Thyroid gland (tissue), 4 donors: ENCODE data around the gene MUC3A. TPM values are rescaled to one million over a fixed set of nuclear protein-coding genes. Genes with fewer than 3 reads are reported as not detected.
"Not testable (repeated sequence)": the region's sequence is repeated elsewhere in the genome, so short reads cannot be mapped to it uniquely, and the experiment has no call there.

ENCODE experiments used
- DNase-seq, 2 donors: peaks; one replicate each; pipeline ENCODE4 v3.0.0-alpha.2; 2019
- H3K27ac ChIP-seq, 3 donors: fragments of 200-600 bp; sonication (generic); 1 replicate in 2 of 3; 2 replicates in 1 of 3; pipeline ENCODE4 v1.5.1; 2016 to 2019; ENCODE audit warnings: mild to moderate bottlenecking in 1 of 3, moderate library complexity in 1 of 3
- H3K27me3 ChIP-seq: fragments of 200-600 bp; sonication (generic); one replicate; pipeline ENCODE4 v1.5.1; 2019
- H3K36me3 ChIP-seq, 2 donors: fragments of 200-600 bp; sonication (generic); one replicate each; pipeline ENCODE4 v1.5.1; 2016 to 2019
- H3K4me1 ChIP-seq, 2 donors: fragments of 200-600 bp; sonication (generic); one replicate each; pipeline ENCODE4 v1.5.1; 2017 to 2019
- H3K4me3 ChIP-seq, 3 donors: fragments of 200-600 bp; sonication (generic); replicated peaks in 1 of 3; 1 replicate in 2 of 3; 2 replicates in 1 of 3; pipeline ENCODE4 v1.5.1; 2016; ENCODE audit warnings: mild to moderate bottlenecking in 1 of 3
- H3K9me3 ChIP-seq: fragments of 200-600 bp; sonication (generic); one replicate; pipeline ENCODE4 v1.5.1; 2017
- POLR2A ChIP-seq, 2 donors: fragments of 450-650 bp; IDR thresholded peaks; one replicate each; pipeline ENCODE4 v1.6.1; 2017; ENCODE audit warnings: antibody characterized with exemption in 2 of 2, mild to moderate bottlenecking in 2 of 2, moderate library complexity in 1 of 2
- WGBS, 2 donors: methylation state at CpG; one replicate each; pipeline ENCODE4 v1.1.5; 2017; 5-methylcytosine and 5-hydroxymethylcytosine counted together
- intact Hi-C: fragments of 100-400 bp; cut with DNase I; formaldehyde crosslinking; loops from one replicate; pipeline ENCODE4 v1.15.1; 2023
- total RNA-seq, 4 donors: library from RNA; depleted of rRNA; stranded (reverse); fragments of >200 nt; gene quantifications; one replicate each; pipeline ENCODE4 v1.2.3, GENCODE V29; 2016
- TF ChIP-seq, protein P1 (sequence below), 6 experiments: fragments of 200-600 bp in 3 of 6; fragments of 450-650 bp in 3 of 6; sonication (generic) in 3 of 6; IDR thresholded peaks; one replicate each; pipeline ENCODE4 v1.5.1; 2016 to 2019; ENCODE audit warnings: antibody characterized with exemption in 6 of 6, mild to moderate bottlenecking in 2 of 6, inconsistent platforms in 1 of 6, moderate library complexity in 1 of 6

The MUC3A gene
- total RNA-seq, 4 donors from 2014 or later: under 0.01 to 0.29 (median 0.22) TPM

- intact Hi-C loops: no loop called here
These were observed 37.9 kb upstream of the MUC3A start for GRCh38 chr7:100911484-100911883.

GRCh38 chr7:100914208-100914878, 35.0 kb upstream of the MUC3A start:
- no peaks in the 10 kb centered on the region for H3K4me1 ChIP-seq
- no peaks in the 10 kb centered on the region for H3K9me3 ChIP-seq
- TF ChIP-seq, protein P1, sequence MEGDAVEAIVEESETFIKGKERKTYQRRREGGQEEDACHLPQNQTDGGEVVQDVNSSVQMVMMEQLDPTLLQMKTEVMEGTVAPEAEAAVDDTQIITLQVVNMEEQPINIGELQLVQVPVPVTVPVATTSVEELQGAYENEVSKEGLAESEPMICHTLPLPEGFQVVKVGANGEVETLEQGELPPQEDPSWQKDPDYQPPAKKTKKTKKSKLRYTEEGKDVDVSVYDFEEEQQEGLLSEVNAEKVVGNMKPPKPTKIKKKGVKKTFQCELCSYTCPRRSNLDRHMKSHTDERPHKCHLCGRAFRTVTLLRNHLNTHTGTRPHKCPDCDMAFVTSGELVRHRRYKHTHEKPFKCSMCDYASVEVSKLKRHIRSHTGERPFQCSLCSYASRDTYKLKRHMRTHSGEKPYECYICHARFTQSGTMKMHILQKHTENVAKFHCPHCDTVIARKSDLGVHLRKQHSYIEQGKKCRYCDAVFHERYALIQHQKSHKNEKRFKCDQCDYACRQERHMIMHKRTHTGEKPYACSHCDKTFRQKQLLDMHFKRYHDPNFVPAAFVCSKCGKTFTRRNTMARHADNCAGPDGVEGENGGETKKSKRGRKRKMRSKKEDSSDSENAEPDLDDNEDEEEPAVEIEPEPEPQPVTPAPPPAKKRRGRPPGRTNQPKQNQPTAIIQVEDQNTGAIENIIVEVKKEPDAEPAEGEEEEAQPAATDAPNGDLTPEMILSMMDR (IDR thresholded peaks at IDR 0.05): no peak
- no peak for TF ChIP-seq POLR2A (IDR thresholded peaks at IDR 0.05)
- DNase-seq: no peak
- intact Hi-C loops: no loop called here
- H3K4me3 ChIP-seq: no peak overlapping the region
- no peak overlapping the region for H3K27ac ChIP-seq
- no peaks in the 10 kb centered on the region for H3K27me3 ChIP-seq
- WGBS, 2 donors: 88 to 90% methylated on average over 15 of the region's 15 CpGs
- no peaks in the 10 kb centered on the region for H3K36me3 ChIP-seq

More at GRCh38 chr7:100911484-100911883, 37.9 kb upstream of the MUC3A start:
- no peak overlapping the region for H3K4me3 ChIP-seq
- no peak for DNase-seq
- no peaks in the 10 kb centered on the region for H3K36me3 ChIP-seq
- H3K27ac ChIP-seq: no peak overlapping the region
- no peaks in the 10 kb centered on the region for H3K4me1 ChIP-seq
- TF ChIP-seq, protein P1 (IDR thresholded peaks at IDR 0.05): no peak
- no peak for TF ChIP-seq POLR2A (IDR thresholded peaks at IDR 0.05)
- H3K27me3 ChIP-seq: no peaks in the 10 kb centered on the region
- WGBS, 2 donors: 81 to 88% methylated on average over 3 of the region's 3 CpGs
- H3K9me3 ChIP-seq: no peaks in the 10 kb centered on the region

GRCh38 chr7:100914879-100915447, 34.4 kb upstream of the MUC3A start:
- no peak overlapping the region for H3K27ac ChIP-seq
- H3K4me3 ChIP-seq: no peak overlapping the region
- no peaks in the 10 kb centered on the region for H3K36me3 ChIP-seq
- no peak for DNase-seq
- H3K4me1 ChIP-seq: no peaks in the 10 kb centered on the region
- intact Hi-C loops: no loop called here
- TF ChIP-seq, protein P1 (IDR thresholded peaks at IDR 0.05): no peak
- TF ChIP-seq POLR2A (IDR thresholded peaks at IDR 0.05): no peak
- H3K9me3 ChIP-seq: no peaks in the 10 kb centered on the region
- no peaks in the 10 kb centered on the region for H3K27me3 ChIP-seq
- WGBS, 2 donors: 78 to 80% methylated on average over 8 of the region's 8 CpGs

GRCh38 chr7:100919335-100919734, 30.0 kb upstream of the MUC3A start:
- H3K4me3 ChIP-seq, H3K9me3 ChIP-seq, intact Hi-C loops, H3K36me3 ChIP-seq, H3K27me3 ChIP-seq, DNase-seq, H3K4me1 ChIP-seq, H3K27ac ChIP-seq: not testable (repeated sequence)
- 90 to 94% methylated on average over 5 of the region's 5 CpGs for WGBS, 2 donors

DNA sequence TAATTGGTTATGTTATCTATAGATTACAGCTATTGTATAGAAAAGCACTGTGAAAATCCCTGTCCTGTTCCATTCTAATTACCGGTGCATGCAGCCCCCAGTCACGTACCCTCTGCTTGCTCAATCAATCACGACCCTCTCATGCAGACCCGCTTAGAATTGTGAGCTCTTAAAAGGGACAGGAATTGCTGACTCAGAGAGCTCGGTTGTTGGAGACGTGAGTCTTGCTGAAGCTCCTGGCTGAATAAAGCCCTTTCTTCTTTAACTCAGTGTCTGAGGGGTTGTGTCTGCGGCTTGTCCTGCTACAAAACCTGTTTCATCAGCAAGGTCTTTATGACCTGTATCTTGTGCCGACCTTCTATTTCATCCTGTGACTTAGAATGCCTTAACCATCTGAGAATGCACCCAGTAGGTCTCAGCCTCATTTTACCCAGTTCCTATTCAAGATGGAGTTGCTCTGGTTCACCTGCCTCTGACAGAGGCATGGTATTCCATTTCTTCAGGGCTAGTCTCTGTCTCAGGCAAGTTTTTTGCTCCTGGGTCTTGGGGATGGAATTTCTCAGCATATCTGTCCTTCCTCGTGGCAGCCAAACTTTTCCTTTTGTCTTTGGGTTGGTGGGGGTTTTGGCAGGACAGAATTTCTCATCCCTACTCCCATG, 29.4 kb upstream of the MUC3A start:
- H3K9me3 ChIP-seq, H3K4me3 ChIP-seq, H3K4me1 ChIP-seq, H3K36me3 ChIP-seq, DNase-seq, intact Hi-C loops, H3K27ac ChIP-seq, H3K27me3 ChIP-seq: not testable (repeated sequence)
- WGBS, 2 donors: 64 to 75% methylated on average over 9 of the region's 9 CpGs

GRCh38 chr7:100921039-100921438, 28.3 kb upstream of the MUC3A start:
- Histone ChIP-seq H3K27ac (no peak overlapping the region), H3K9me3 (no peaks in the 10 kb centered on the region), H3K27me3 (no peaks in the 10 kb centered on the region), H3K36me3 (no peaks in the 10 kb centered on the region), H3K4me3 (no peak overlapping the region), H3K4me1 (no peaks in the 10 kb centered on the region)
- DNase-seq: no peak
- intact Hi-C loops: no loop called here
- no peak for TF ChIP-seq POLR2A (IDR thresholded peaks at IDR 0.05)
- TF ChIP-seq, protein P1 (IDR thresholded peaks at IDR 0.05): no peak

DNA sequence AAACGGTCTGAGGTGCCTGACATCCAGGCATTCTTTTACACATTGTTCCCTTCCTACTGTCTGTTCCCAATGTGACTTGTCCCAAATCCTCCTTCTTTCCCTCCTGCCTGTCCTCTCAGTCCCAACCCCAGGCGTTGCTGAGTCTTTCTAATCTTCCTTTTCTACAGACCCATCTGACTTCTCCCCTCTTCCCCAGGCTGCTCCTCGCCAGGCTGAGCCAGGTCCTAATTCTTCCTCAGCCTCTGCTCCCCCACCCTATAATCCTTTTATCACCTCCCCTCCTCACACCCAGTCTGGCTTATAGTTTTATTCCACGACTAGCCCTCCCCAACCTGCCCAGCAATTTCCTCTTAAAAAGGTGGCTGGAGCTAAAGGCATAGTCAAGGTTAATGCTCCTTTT, 25.7 kb upstream of the MUC3A start:
- H3K36me3 ChIP-seq, H3K9me3 ChIP-seq, H3K27me3 ChIP-seq, DNase-seq, H3K4me3 ChIP-seq, intact Hi-C loops, H3K27ac ChIP-seq, H3K4me1 ChIP-seq: not testable (repeated sequence)
- 61 to 65% methylated on average over 4 of the region's 4 CpGs for WGBS, 2 donors
